ENCODE measurements around the gene DOK6.

DOK6 gene

GRCh38 chr18:69557282-69557681, 156.6 kb downstream of the DOK6 start:
- DNase-seq: no peak

- no peak for DNase-seq
Observed at GRCh38 chr18:69558052-69558451, 157.4 kb downstream of the DOK6 start.

GRCh38 chr18:69559604-69560003, 158.9 kb downstream of the DOK6 start:
- DNase-seq: no peak

GRCh38 chr18:69564602-69565001, 163.9 kb downstream of the DOK6 start:
- DNase-seq: no peak

GRCh38 chr18:69567813-69568488, 167.3 kb downstream of the DOK6 start:
- DNase-seq: no peak

- no peak for DNase-seq
Observed at GRCh38 chr18:69569133-69569532, 168.4 kb downstream of the DOK6 start.

GRCh38 chr18:69574401-69574800, 173.7 kb downstream of the DOK6 start:
- no peak for DNase-seq

GRCh38 chr18:69580107-69580506, 179.4 kb downstream of the DOK6 start:
- DNase-seq: no peak

- no peak for DNase-seq
Observed at GRCh38 chr18:69584429-69584828, 183.7 kb downstream of the DOK6 start.

GRCh38 chr18:69585696-69586095, 185.0 kb downstream of the DOK6 start:
- no peak for DNase-seq

GRCh38 chr18:69586537-69586936, 185.8 kb downstream of the DOK6 start:
- DNase-seq: no peak

GRCh38 chr18:69588301-69588700, 187.6 kb downstream of the DOK6 start:
- no peak for DNase-seq

- no peak for DNase-seq
Observed at GRCh38 chr18:69590150-69590549, 189.5 kb downstream of the DOK6 start.

GRCh38 chr18:69596345-69596744, 195.7 kb downstream of the DOK6 start:
- no peak for DNase-seq

GRCh38 chr18:69597561-69597960, 196.9 kb downstream of the DOK6 start:
- no peak for DNase-seq

- no peak for DNase-seq
Observed at GRCh38 chr18:69599377-69599776, 198.7 kb downstream of the DOK6 start.

- DNase-seq: no peak
Observed at GRCh38 chr18:69612242-69612641, 211.6 kb downstream of the DOK6 start.

- DNase-seq: no peak
Observed at GRCh38 chr18:69616114-69616513, 215.4 kb downstream of the DOK6 start.

- DNase-seq: no peak
Observed at GRCh38 chr18:69617408-69617807, 216.7 kb downstream of the DOK6 start.

- DNase-seq: no peak
Observed at GRCh38 chr18:69617888-69618287, 217.2 kb downstream of the DOK6 start.

- no peak for DNase-seq
Observed at GRCh38 chr18:69622184-69622583, 221.5 kb downstream of the DOK6 start.

- no peak for DNase-seq
Observed at GRCh38 chr18:69622961-69623360, 222.3 kb downstream of the DOK6 start.

GRCh38 chr18:69626171-69626570, 225.5 kb downstream of the DOK6 start:
- no peak for DNase-seq

- DNase-seq: no peak
Observed at GRCh38 chr18:69626643-69627242, 226.1 kb downstream of the DOK6 start.

- no peak for DNase-seq
Observed at GRCh38 chr18:69628774-69629359, 228.2 kb downstream of the DOK6 start.
